Trophoblast cell (in vitro differentiated cells and primary cell): Measurements from ENCODE around the gene MYO15A.

Source experiments
- DNase-seq, 2 donors: peaks; one replicate each; pipeline ENCODE4 v3.0.0-alpha.2; 2016
- H2AFZ ChIP-seq: 2 replicates; pipeline ENCODE4 v1.6.1; 2013; ENCODE audit warnings: low read length, moderate library complexity, mild to moderate bottlenecking; ENCODE audit not compliant: insufficient read depth, poor library complexity
- H2AK5ac ChIP-seq: 2 replicates; pipeline ENCODE4 v1.6.1; 2013; ENCODE audit warnings: mild to moderate bottlenecking, low read length
- H2BK120ac ChIP-seq: 2 replicates; pipeline ENCODE4 v1.6.1; 2013; ENCODE audit warnings: low read length, mild to moderate bottlenecking, moderate library complexity; ENCODE audit not compliant: insufficient read depth, poor library complexity
- H2BK12ac ChIP-seq: 2 replicates; pipeline ENCODE4 v1.6.1; 2013; ENCODE audit warnings: mild to moderate bottlenecking, low read length, moderate library complexity
- H2BK5ac ChIP-seq: 2 replicates; pipeline ENCODE4 v1.6.1; 2013; ENCODE audit warnings: low read length, low read depth, moderate library complexity, mild to moderate bottlenecking; ENCODE audit not compliant: poor library complexity
- H3K14ac ChIP-seq: 2 replicates; pipeline ENCODE4 v1.6.1; 2013; ENCODE audit warnings: mild to moderate bottlenecking, low read length
- H3K18ac ChIP-seq: 2 replicates; pipeline ENCODE4 v1.6.1; 2013; ENCODE audit warnings: mild to moderate bottlenecking, low read length
- H3K23ac ChIP-seq: 2 replicates; pipeline ENCODE4 v1.6.1; 2013; ENCODE audit warnings: low read length
- H3K27ac ChIP-seq: 2 replicates; pipeline ENCODE4 v1.5.1; 2013; ENCODE audit warnings: low read depth, mild to moderate bottlenecking, inconsistent platforms, low read length, moderate library complexity
- H3K27me3 ChIP-seq: 2 replicates; pipeline ENCODE4 v1.6.1; 2013; ENCODE audit warnings: inconsistent platforms, mild to moderate bottlenecking, low read length, moderate library complexity; ENCODE audit not compliant: insufficient read depth
- H3K36me3 ChIP-seq, 2 experiments: 1 replicate in 1 of 2; 2 replicates in 1 of 2; pipeline ENCODE4 v1.6.1; 2013; ENCODE audit warnings: low read length in 2 of 2, mild to moderate bottlenecking in 2 of 2, moderate library complexity in 1 of 2; ENCODE audit not compliant: insufficient read depth in 2 of 2, control insufficient read depth in 1 of 2
- H3K4ac ChIP-seq: 2 replicates; pipeline ENCODE4 v1.6.1; 2013; ENCODE audit warnings: low read depth, mild to moderate bottlenecking, low read length, moderate library complexity
- H3K4me1 ChIP-seq, 2 experiments: 1 replicate in 1 of 2; 2 replicates in 1 of 2; pipeline ENCODE4 v1.6.1; 2013; ENCODE audit warnings: low read length in 2 of 2, mild to moderate bottlenecking in 2 of 2, moderate library complexity in 1 of 2; ENCODE audit not compliant: insufficient read depth in 2 of 2, control insufficient read depth in 1 of 2
- H3K4me2 ChIP-seq: 2 replicates; pipeline ENCODE4 v1.6.1; 2013; ENCODE audit warnings: inconsistent platforms, mild to moderate bottlenecking, low read length, moderate library complexity
- H3K4me3 ChIP-seq: 2 replicates; pipeline ENCODE4 v1.5.1; 2013; ENCODE audit warnings: mild to moderate bottlenecking, low read depth, low read length, inconsistent platforms
- H3K79me1 ChIP-seq: one replicate; pipeline ENCODE4 v1.6.1; 2013; ENCODE audit warnings: low read length
- H3K79me2 ChIP-seq: 2 replicates; pipeline ENCODE4 v1.6.1; 2013; ENCODE audit warnings: low read length, mild to moderate bottlenecking; ENCODE audit not compliant: control insufficient read depth, insufficient read depth, poor library complexity
- H3K9ac ChIP-seq: 2 replicates; pipeline ENCODE4 v1.6.1; 2013; ENCODE audit warnings: mild to moderate bottlenecking, low read length
- H3K9me3 ChIP-seq: 2 replicates; pipeline ENCODE4 v1.6.1; 2013; ENCODE audit warnings: low read depth, mild to moderate bottlenecking, control low read depth, inconsistent platforms, low read length; ENCODE audit not compliant: insufficient read depth
- H4K12ac ChIP-seq: 2 replicates; pipeline ENCODE4 v1.6.1; 2013; ENCODE audit warnings: low read depth, mild to moderate bottlenecking, low read length, moderate library complexity
- H4K8ac ChIP-seq: 2 replicates; pipeline ENCODE4 v1.6.1; 2013; ENCODE audit warnings: low read depth, mild to moderate bottlenecking, low read length, moderate library complexity
- H4K91ac ChIP-seq: one replicate; pipeline ENCODE4 v1.6.1; 2013; ENCODE audit warnings: low read depth, mild to moderate bottlenecking, low read length, moderate library complexity
- WGBS: extraction: QIAGEN DNeasy Blood & Tissue Kit; methylation state at CpG from one replicate; pipeline ENCODE4 v1.1.7; 2013; ENCODE audit warnings: missing lambda C conversion rate; ENCODE audit not compliant: insufficient read length, insufficient coverage; ENCODE audit errors: extremely low coverage; 5-methylcytosine and 5-hydroxymethylcytosine counted together

Gene MYO15A

DNA sequence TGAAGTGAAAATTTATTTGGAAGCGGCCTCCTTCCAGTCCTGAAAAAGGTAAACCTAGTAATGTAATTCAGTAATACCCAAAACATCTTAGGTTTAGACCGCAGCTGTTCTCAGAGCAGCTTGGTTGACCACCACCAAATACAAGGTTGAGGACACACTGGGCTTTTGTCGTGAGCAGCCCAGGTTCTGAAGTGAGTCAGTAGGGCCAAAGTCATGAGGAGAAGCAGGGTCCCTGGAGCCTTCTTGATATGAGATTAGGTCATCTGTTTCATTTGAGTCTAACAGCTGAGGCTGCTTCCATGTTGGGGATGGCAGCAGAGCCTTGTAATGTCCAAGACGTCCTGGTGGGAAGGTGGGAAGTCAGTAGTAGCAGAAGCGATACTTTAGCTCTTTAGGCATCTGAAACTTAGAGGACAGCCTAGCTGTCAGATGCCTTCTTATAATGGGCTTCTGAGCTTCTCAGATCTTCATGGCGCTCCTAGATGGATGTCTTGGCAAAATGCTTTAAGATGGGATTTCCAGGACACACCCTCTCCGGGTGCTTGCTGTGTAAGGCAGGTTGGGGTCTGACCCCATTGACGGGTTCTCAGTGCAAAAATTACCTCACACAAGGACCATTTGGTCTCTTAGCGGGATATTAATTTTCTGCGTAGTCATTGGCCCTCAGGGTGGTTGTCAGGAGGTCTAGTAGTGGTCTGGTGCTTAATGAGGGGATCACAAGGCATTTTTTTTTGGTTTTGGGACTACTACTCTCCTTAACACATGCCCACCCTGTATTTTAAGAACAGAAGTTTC is 77.5 kb downstream of the MYO15A start:
- H3K79me1 ChIP-seq, result peaks cover 13% of the 10 kb centered on the region

GRCh38 chr17:18186627-18186982 is 78.0 kb downstream of the MYO15A start:
- no CpG with 5 or more reads among the region's 1 CpG for WGBS
- H3K4me2 ChIP-seq, result peak overlapping the region; percentile 44
- H2AK5ac ChIP-seq, result no peak overlapping the region
- peaks cover 41% of the 10 kb centered on the region for H3K79me2 ChIP-seq
- no peak overlapping the region for H3K4me3 ChIP-seq
- no peak overlapping the region for H3K14ac ChIP-seq
- H4K8ac ChIP-seq, result no peak overlapping the region
- DNase-seq, result peak in 1 of 2 donors; percentile 40
- peaks cover 25 to 39% of the 10 kb centered on the region in 2 experiments for H3K4me1 ChIP-seq
- no peak overlapping the region for H3K4ac ChIP-seq
- H2AFZ ChIP-seq, result no peak overlapping the region
- no peak overlapping the region for H2BK12ac ChIP-seq
- no peak overlapping the region for H2BK120ac ChIP-seq
- H4K12ac ChIP-seq, result no peak overlapping the region
- H3K9me3 ChIP-seq, result no peaks in the 10 kb centered on the region
- H3K27ac ChIP-seq, result peak overlapping the region; percentile 15
- H3K36me3 ChIP-seq, result peaks cover 18 to 21% of the 10 kb centered on the region in 2 experiments
- no peaks in the 10 kb centered on the region for H3K27me3 ChIP-seq
- no peak overlapping the region for H3K9ac ChIP-seq
- H3K79me1 ChIP-seq, result peaks cover 13% of the 10 kb centered on the region
- H4K91ac ChIP-seq, result no peak overlapping the region
- no peak overlapping the region for H2BK5ac ChIP-seq
- no peak overlapping the region for H3K23ac ChIP-seq
- no peak overlapping the region for H3K18ac ChIP-seq

More for the DNA sequence above, 77.5 kb downstream of the MYO15A start:
- peak overlapping the region; percentile 83 for H3K4ac ChIP-seq
- H3K4me2 ChIP-seq, result peak overlapping the region; percentile 44
- H3K23ac ChIP-seq, result no peak overlapping the region
- no peak overlapping the region for H3K14ac ChIP-seq
- H3K9me3 ChIP-seq, result no peaks in the 10 kb centered on the region
- no peak overlapping the region for H2AFZ ChIP-seq
- no peak overlapping the region for H2BK120ac ChIP-seq
- H3K27ac ChIP-seq, result no peak overlapping the region
- no CpG with 5 or more reads among the region's 10 CpGs for WGBS
- no peak overlapping the region for H3K9ac ChIP-seq
- H4K12ac ChIP-seq, result no peak overlapping the region
- no peak overlapping the region for H3K18ac ChIP-seq
- H3K4me1 ChIP-seq, result peaks cover 25 to 39% of the 10 kb centered on the region in 2 experiments
- H3K36me3 ChIP-seq, result peaks cover 14 to 17% of the 10 kb centered on the region in 2 experiments
- H2BK12ac ChIP-seq, result no peak overlapping the region
- no peak overlapping the region for H4K91ac ChIP-seq
- no peak overlapping the region for H4K8ac ChIP-seq
- no peaks in the 10 kb centered on the region for H3K27me3 ChIP-seq
- no peak overlapping the region for H2BK5ac ChIP-seq
- H3K4me3 ChIP-seq, result no peak overlapping the region
- peaks cover 39% of the 10 kb centered on the region for H3K79me2 ChIP-seq
- DNase-seq, result peak in 1 of 2 donors; percentile 12
- H2AK5ac ChIP-seq, result no peak overlapping the region

DNA sequence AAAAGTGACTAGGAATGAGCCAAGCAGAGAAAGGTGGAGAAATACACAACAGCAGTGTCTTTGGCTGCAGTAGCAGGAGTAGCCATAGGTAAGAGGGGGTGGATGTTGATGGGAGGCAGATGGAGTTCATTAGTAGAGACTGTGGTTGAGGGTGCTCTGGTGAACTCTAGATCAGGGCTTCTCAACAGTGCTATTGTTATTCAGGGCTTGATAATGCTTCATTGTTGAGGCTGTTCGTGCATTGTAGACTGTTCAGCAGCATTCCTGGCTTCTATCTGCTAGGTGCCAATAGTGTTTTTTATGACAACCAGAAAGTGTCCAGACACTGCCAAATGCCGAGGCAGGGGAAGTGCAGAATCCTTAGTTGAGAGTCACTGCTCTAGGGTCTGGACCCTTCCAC is 78.7 kb downstream of the MYO15A start:
- H3K4me3 ChIP-seq, result no peak overlapping the region
- no peak overlapping the region for H3K18ac ChIP-seq
- H3K4me1 ChIP-seq, result peaks cover 22 to 37% of the 10 kb centered on the region in 2 experiments
- H3K79me1 ChIP-seq, result peaks cover 13% of the 10 kb centered on the region
- no peak overlapping the region for H2BK5ac ChIP-seq
- peaks cover 19 to 21% of the 10 kb centered on the region in 2 experiments for H3K36me3 ChIP-seq
- no peak overlapping the region for H3K23ac ChIP-seq
- H3K14ac ChIP-seq, result no peak overlapping the region
- H4K91ac ChIP-seq, result no peak overlapping the region
- H3K9ac ChIP-seq, result no peak overlapping the region
- no peak overlapping the region for H2AK5ac ChIP-seq
- H2BK120ac ChIP-seq, result no peak overlapping the region
- no peak overlapping the region for H2BK12ac ChIP-seq
- no peak overlapping the region for H3K27ac ChIP-seq
- H3K4me2 ChIP-seq, result peak overlapping the region; percentile 44
- DNase-seq, result no peak
- no peak overlapping the region for H2AFZ ChIP-seq
- no peak overlapping the region for H3K4ac ChIP-seq
- no CpG with 5 or more reads among the region's 2 CpGs for WGBS
- H4K8ac ChIP-seq, result no peak overlapping the region
- no peaks in the 10 kb centered on the region for H3K9me3 ChIP-seq
- no peaks in the 10 kb centered on the region for H3K27me3 ChIP-seq
- H4K12ac ChIP-seq, result no peak overlapping the region
- H3K79me2 ChIP-seq, result peaks cover 42% of the 10 kb centered on the region

- H3K14ac ChIP-seq, result no peak overlapping the region
- peak overlapping the region; percentile 92 for H3K4ac ChIP-seq
- DNase-seq, result no peak
- peaks cover 5% of the 10 kb centered on the region for H3K79me1 ChIP-seq
- no peak overlapping the region for H3K27ac ChIP-seq
- H3K79me2 ChIP-seq, result peaks cover 38% of the 10 kb centered on the region
- H2AK5ac ChIP-seq, result no peak overlapping the region
- H3K27me3 ChIP-seq, result no peaks in the 10 kb centered on the region
- H4K12ac ChIP-seq, result no peak overlapping the region
- no peak overlapping the region for H2BK5ac ChIP-seq
- no peak overlapping the region for H2BK120ac ChIP-seq
- H3K9ac ChIP-seq, result no peak overlapping the region
- no peak overlapping the region for H2BK12ac ChIP-seq
- no peaks in the 10 kb centered on the region for H3K9me3 ChIP-seq
- H3K18ac ChIP-seq, result no peak overlapping the region
- H2AFZ ChIP-seq, result no peak overlapping the region
- no peak overlapping the region for H3K4me3 ChIP-seq
- WGBS, result no CpG with 5 or more reads among the region's 9 CpGs
- peaks cover 21 to 23% of the 10 kb centered on the region in 2 experiments for H3K36me3 ChIP-seq
- H3K4me1 ChIP-seq, result peaks cover 19 to 34% of the 10 kb centered on the region in 2 experiments
- no peak overlapping the region for H4K8ac ChIP-seq
- H4K91ac ChIP-seq, result no peak overlapping the region
- H3K4me2 ChIP-seq, result no peak overlapping the region
- H3K23ac ChIP-seq, result no peak overlapping the region
Observed at GRCh38 chr17:18187821-18188761, 79.5 kb downstream of the MYO15A start.
